Ascending aorta (tissue), 2 donors: ENCODE measurements around the gene CTDSPL. TPM values are rescaled to one million over a fixed set of nuclear protein-coding genes. Genes with fewer than 3 reads are reported as not detected.
A peak's percentile ranks its signal among the peaks of the same experiment; 100 is the strongest.

Experiments
- DNase-seq, 2 donors: peaks; one replicate each; pipeline ENCODE4 v3.0.0-alpha.2; 2019; ENCODE audit warnings: low spot score in 2 of 2
- H3K27ac ChIP-seq, 2 donors: fragments of 200-600 bp; sonication (generic); one replicate each; pipeline ENCODE4 v1.5.1; 2016 to 2017; ENCODE audit warnings: mild to moderate bottlenecking in 1 of 2
- H3K27me3 ChIP-seq: fragments of 200-600 bp; sonication (generic); one replicate; pipeline ENCODE4 v1.5.1; 2017
- H3K36me3 ChIP-seq, 2 donors: fragments of 200-600 bp; sonication (generic); one replicate each; pipeline ENCODE4 v1.5.1; 2016
- H3K4me1 ChIP-seq, 2 donors: fragments of 200-600 bp; sonication (generic); one replicate each; pipeline ENCODE4 v1.5.1; 2016 to 2017; ENCODE audit warnings: mild to moderate bottlenecking in 1 of 2
- H3K4me3 ChIP-seq, 2 donors: fragments of 200-600 bp; sonication (generic); one replicate each; pipeline ENCODE4 v1.5.1; 2016 to 2017; ENCODE audit warnings: mild to moderate bottlenecking in 1 of 2
- H3K9me3 ChIP-seq, 2 donors: fragments of 200-600 bp; sonication (generic); one replicate each; pipeline ENCODE4 v1.5.1; 2016
- CTCF ChIP-seq, 3 experiments: fragments of 200-600 bp in 2 of 3; fragments of 450-650 bp in 1 of 3; sonication (generic) in 2 of 3; IDR thresholded peaks; one replicate each; pipeline ENCODE4 v1.5.1; 2016 to 2019; ENCODE audit warnings: antibody characterized with exemption in 3 of 3, mild to moderate bottlenecking in 1 of 3, moderate library complexity in 1 of 3
- intact Hi-C: fragments of 100-400 bp; cut with DNase I; formaldehyde crosslinking; loops from one replicate; pipeline ENCODE4 v1.15.1; 2023
- total RNA-seq: library from RNA; depleted of rRNA; stranded (reverse); fragments of >200 nt; gene quantifications from one replicate; pipeline ENCODE4 v1.1.0, GENCODE V29; 2016

The CTDSPL gene
- total RNA-seq, 1 donor from 2014 or later: 80.9 TPM

GRCh38 chr3:37899101-37899707 lies 37.5 kb downstream of the CTDSPL start:
- TF ChIP-seq CTCF (IDR thresholded peaks at IDR 0.05): no peak
- Histone ChIP-seq H3K27me3 (no peaks in the 10 kb centered on the region), H3K9me3 (no peaks in the 10 kb centered on the region), H3K4me1 (peaks cover 0 to 28% of the 10 kb centered on the region in 2 donors), H3K27ac (peak overlapping the region; percentile 19 to 60), H3K4me3 (no peak overlapping the region), H3K36me3 (no peaks in the 10 kb centered on the region)
- intact Hi-C loops: no loop called here
- no peak for DNase-seq

- Histone ChIP-seq H3K36me3 (no peaks in the 10 kb centered on the region), H3K27ac (no peak overlapping the region), H3K27me3 (no peaks in the 10 kb centered on the region), H3K4me1 (peaks cover 0 to 33% of the 10 kb centered on the region in 2 donors), H3K9me3 (no peaks in the 10 kb centered on the region), H3K4me3 (no peak overlapping the region)
- intact Hi-C loops: no loop called here
- no peak for TF ChIP-seq CTCF (IDR thresholded peaks at IDR 0.05)
- no peak for DNase-seq
Observed at GRCh38 chr3:37899711-37900306, 38.1 kb downstream of the CTDSPL start.

- Histone ChIP-seq H3K9me3 (no peaks in the 10 kb centered on the region), H3K27ac (no peak overlapping the region), H3K36me3 (no peaks in the 10 kb centered on the region), H3K4me3 (no peak overlapping the region), H3K4me1 (peaks cover 9 to 49% of the 10 kb centered on the region in 2 donors), H3K27me3 (no peaks in the 10 kb centered on the region)
- TF ChIP-seq CTCF (IDR thresholded peaks at IDR 0.05): no peak
- intact Hi-C loops: no loop called here
- DNase-seq: no peak
Observed at GRCh38 chr3:37901721-37902120, 40.0 kb downstream of the CTDSPL start.

GRCh38 chr3:37902674-37903073 lies 41.0 kb downstream of the CTDSPL start:
- no peak for TF ChIP-seq CTCF (IDR thresholded peaks at IDR 0.05)
- no peak overlapping the region for H3K4me3 ChIP-seq
- intact Hi-C loops: no loop called here

GRCh38 chr3:37903320-37903719 lies 41.6 kb downstream of the CTDSPL start:
- Histone ChIP-seq H3K4me1 (peaks cover 9 to 39% of the 10 kb centered on the region in 2 donors), H3K36me3 (no peaks in the 10 kb centered on the region), H3K27me3 (no peaks in the 10 kb centered on the region), H3K4me3 (no peak overlapping the region), H3K9me3 (no peaks in the 10 kb centered on the region), H3K27ac (peak overlapping the region; percentile 70 to 76)
- DNase-seq: no peak
- intact Hi-C loops: no loop called here
- no peak for TF ChIP-seq CTCF (IDR thresholded peaks at IDR 0.05)

More at GRCh38 chr3:37902674-37903073, 41.0 kb downstream of the CTDSPL start:
- Histone ChIP-seq H3K36me3 (no peaks in the 10 kb centered on the region), H3K27ac (peak overlapping the region in 1 of 2 donors; percentile 20), H3K4me1 (peaks cover 9 to 46% of the 10 kb centered on the region in 2 donors), H3K9me3 (no peaks in the 10 kb centered on the region), H3K27me3 (no peaks in the 10 kb centered on the region)
- DNase-seq: no peak
